Spleen (tissue), 11 donors: ENCODE results near the gene SCN9A. TPM values are rescaled to one million over a fixed set of nuclear protein-coding genes. Genes with fewer than 3 reads are reported as not detected.

ENCODE experiments used
- DNase-seq: peaks from one replicate; pipeline ENCODE4 v3.0.0-alpha.2; 2020
- H3K27ac ChIP-seq, 8 donors: fragments of 200-600 bp; sonication (generic) in 7 of 8; 1 replicate in 4 of 8; 2 replicates in 4 of 8; pipeline versions ENCODE4 v1.5.0 to v1.8.0; 2016 to 2021; ENCODE audit warnings: inconsistent platforms in 4 of 8, mild to moderate bottlenecking in 4 of 8, moderate library complexity in 1 of 8
- H3K27me3 ChIP-seq, 7 donors: fragments of 200-600 bp; sonication (generic) in 6 of 7; replicated peaks in 1 of 7; 1 replicate in 4 of 7; 2 replicates in 3 of 7; pipeline versions ENCODE4 v1.5.0 to v1.8.0; 2016 to 2021; ENCODE audit warnings: inconsistent platforms in 3 of 7, mild to moderate bottlenecking in 1 of 7
- H3K36me3 ChIP-seq, 6 donors: fragments of 200-600 bp; sonication (generic) in 5 of 6; 1 replicate in 4 of 6; 2 replicates in 2 of 6; pipeline versions ENCODE4 v1.5.0 to v1.8.0; 2016 to 2021; ENCODE audit warnings: inconsistent platforms in 2 of 6
- H3K4me1 ChIP-seq, 6 donors: fragments of 200-600 bp; sonication (generic) in 5 of 6; 1 replicate in 3 of 6; 2 replicates in 3 of 6; pipeline versions ENCODE4 v1.5.0 to v1.8.0; 2016 to 2021; ENCODE audit warnings: inconsistent platforms in 3 of 6
- H3K4me3 ChIP-seq, 8 donors: fragments of 200-600 bp; sonication (generic) in 7 of 8; 1 replicate in 4 of 8; 2 replicates in 4 of 8; pipeline versions ENCODE4 v1.5.0 to v1.8.0; 2016 to 2021; ENCODE audit warnings: inconsistent platforms in 4 of 8, mild to moderate bottlenecking in 4 of 8, moderate library complexity in 2 of 8
- H3K9me3 ChIP-seq, 8 donors: fragments of 200-600 bp; sonication (generic) in 7 of 8; 1 replicate in 4 of 8; 2 replicates in 4 of 8; pipeline versions ENCODE4 v1.5.0 to v1.8.0; 2016 to 2021; ENCODE audit warnings: inconsistent platforms in 4 of 8
- CTCF ChIP-seq, 11 experiments: fragments of 200-600 bp in 7 of 11; fragments of 450-650 bp in 4 of 11; sonication (generic) in 4 of 11; IDR thresholded peaks in 8 of 11; conservative IDR thresholded peaks in 3 of 11; 1 replicate in 7 of 11; 2 replicates in 4 of 11; pipeline versions ENCODE4 v1.4.0 to v1.8.0; 2016 to 2021; ENCODE audit warnings: antibody characterized with exemption in 11 of 11, inconsistent platforms in 4 of 11, mild to moderate bottlenecking in 1 of 11
- POLR2A ChIP-seq, 3 donors: fragments of 450-650 bp; IDR thresholded peaks; one replicate each; pipeline ENCODE4 v1.5.1; 2017; ENCODE audit warnings: antibody characterized with exemption in 3 of 3, mild to moderate bottlenecking in 1 of 3
- POLR2AphosphoS5 ChIP-seq, 3 donors: sonication (generic); formaldehyde crosslinking; IDR thresholded peaks; one replicate each; pipeline ENCODE4 v1.5.1; 2017; ENCODE audit warnings: antibody characterized with exemption in 3 of 3
- WGBS, 5 donors: extraction: QIAGEN DNeasy Blood & Tissue Kit in 3 of 5; methylation state at CpG; one replicate each; pipeline versions ENCODE4 v1.1.5 to v1.1.7; 2013 to 2018; 5-methylcytosine and 5-hydroxymethylcytosine counted together
- intact Hi-C: fragments of 100-400 bp; cut with DNase I; formaldehyde crosslinking; loops from one replicate; pipeline ENCODE4 v1.15.0; 2023; ENCODE audit warnings: low total_unique reads
- polyA plus RNA-seq, 3 donors: library from polyadenylated mRNA; stranded (reverse); fragments of 200-250 nt; gene quantifications; one replicate each; pipeline ENCODE4 v1.2.1, GENCODE V29; 2013
- total RNA-seq, 7 donors: library from RNA; depleted of rRNA in 3 of 7; stranded (reverse); fragments of >200 nt in 3 of 7; fragmentation: NEBNext Ultra II Directional in 4 of 7; extraction: Animal tissue kit (Norgen Biotek cat#: 25700) in 4 of 7; gene quantifications; one replicate each; pipeline versions ENCODE4 v1.1.0 to v1.2.1, GENCODE V29; 2016 to 2021
- donor health status: healthy with polysubstance abuse.
- donor health status: DM: no; HTN: no; CAD: no; lungs with moderate emphysema.
- donor health status: DM: no; HTN: no; CAD: no.
- donor health status: Bipolar disorder and iron deficiency.
- donor health status: healthy.
- donor health status: DM: no; HTN: no; CAD: no.
- donor health status: DM: yes; HTN: yes; CAD: no.

SCN9A gene
- total and polyA plus RNA-seq, 10 donors, result 0.76 to 27.9 (median 17.3) TPM

- TF ChIP-seq CTCF (IDR thresholded peaks at IDR 0.05 in 8 of 11, conservative IDR thresholded peaks at IDR 0.05 in 3 of 11), result no peak
- no peak for TF ChIP-seq POLR2A (IDR thresholded peaks at IDR 0.05)
- no peak for TF ChIP-seq POLR2AphosphoS5 (IDR thresholded peaks at IDR 0.05)
- Histone ChIP-seq H3K9me3 (no peaks in the 10 kb centered on the region), H3K4me3 (no peak overlapping the region), H3K27me3 (no peaks in the 10 kb centered on the region), H3K36me3 (no peaks in the 10 kb centered on the region), H3K4me1 (no peaks in the 10 kb centered on the region), H3K27ac (no peak overlapping the region)
- no peak for DNase-seq
- WGBS, 5 donors, result 70 to 84% (median 75%) methylated on average over 5 of the region's 5 CpGs
- intact Hi-C loops, result loop anchor here (5.0 kb wide), 1 partner anchor 57 kb away; no protein-coding TSS in a partner anchor
Measured at GRCh38 chr2:166418853-166419615, 43.3 kb upstream of the SCN9A start.

GRCh38 chr2:166417669-166418068, 41.9 kb upstream of the SCN9A start:
- intact Hi-C loops, result loop anchor here (5.0 kb wide), 1 partner anchor 55 kb away; no protein-coding TSS in a partner anchor
- DNase-seq, result no peak

GRCh38 chr2:166413255-166413654, 37.5 kb upstream of the SCN9A start:
- Histone ChIP-seq H3K4me1 (no peaks in the 10 kb centered on the region), H3K27ac (no peak overlapping the region), H3K9me3 (no peaks in the 10 kb centered on the region), H3K36me3 (no peaks in the 10 kb centered on the region), H3K4me3 (no peak overlapping the region), H3K27me3 (no peaks in the 10 kb centered on the region)
- DNase-seq, result no peak
- TF ChIP-seq POLR2A (IDR thresholded peaks at IDR 0.05), result no peak
- no peak for TF ChIP-seq POLR2AphosphoS5 (IDR thresholded peaks at IDR 0.05)
- no peak for TF ChIP-seq CTCF (IDR thresholded peaks at IDR 0.05 in 8 of 11, conservative IDR thresholded peaks at IDR 0.05 in 3 of 11)
- intact Hi-C loops, result no loop called here
- WGBS, 5 donors, result 89 to 98% (median 92%) methylated on average over 1 of the region's 1 CpG

More at GRCh38 chr2:166417669-166418068, 41.9 kb upstream of the SCN9A start:
- no peaks in the 10 kb centered on the region for H3K36me3 ChIP-seq
- H3K4me3 ChIP-seq, result no peak overlapping the region
- TF ChIP-seq CTCF (IDR thresholded peaks at IDR 0.05 in 8 of 11, conservative IDR thresholded peaks at IDR 0.05 in 3 of 11) (no peak), POLR2A (IDR thresholded peaks at IDR 0.05) (no peak), POLR2AphosphoS5 (IDR thresholded peaks at IDR 0.05) (no peak)
- no peaks in the 10 kb centered on the region for H3K4me1 ChIP-seq
- H3K27ac ChIP-seq, result no peak overlapping the region
- no peaks in the 10 kb centered on the region for H3K27me3 ChIP-seq
- H3K9me3 ChIP-seq, result no peaks in the 10 kb centered on the region
- WGBS, 5 donors, result 52 to 67% (median 60%) methylated on average over 2 of the region's 2 CpGs

GRCh38 chr2:166411473-166412230, 35.9 kb upstream of the SCN9A start:
- WGBS, 5 donors, result 81 to 88% (median 88%) methylated on average over 6 of the region's 6 CpGs
- no peak overlapping the region for H3K27ac ChIP-seq
- H3K36me3 ChIP-seq, result no peaks in the 10 kb centered on the region
- no peaks in the 10 kb centered on the region for H3K4me1 ChIP-seq
- DNase-seq, result no peak
- no peaks in the 10 kb centered on the region for H3K27me3 ChIP-seq
- TF ChIP-seq POLR2AphosphoS5 (IDR thresholded peaks at IDR 0.05), result no peak
- H3K4me3 ChIP-seq, result no peak overlapping the region
- no peaks in the 10 kb centered on the region for H3K9me3 ChIP-seq
- intact Hi-C loops, result no loop called here
